BLaER1 (cell line): Measurements from ENCODE around the gene NT5DC2.

Source experiments
- H3K27ac ChIP-seq: shearing (Covaris generic); formaldehyde crosslinking; 2 replicates; pipeline ENCODE4 v1.8.1; 2022
- H3K27me3 ChIP-seq: shearing (Covaris generic); formaldehyde crosslinking; 2 replicates; pipeline ENCODE4 v1.8.1; 2022
- H3K36me3 ChIP-seq: shearing (Covaris generic); formaldehyde crosslinking; 2 replicates; pipeline ENCODE4 v1.8.1; 2022
- H3K4me1 ChIP-seq: shearing (Covaris generic); formaldehyde crosslinking; 2 replicates; pipeline ENCODE4 v1.8.1; 2022
- H3K4me2 ChIP-seq: shearing (Covaris generic); formaldehyde crosslinking; 2 replicates; pipeline ENCODE4 v1.8.1; 2022
- H3K4me3 ChIP-seq: shearing (Covaris generic); formaldehyde crosslinking; 2 replicates; pipeline ENCODE4 v1.8.1; 2022
- H3K9ac ChIP-seq: shearing (Covaris generic); formaldehyde crosslinking; 2 replicates; pipeline ENCODE4 v1.8.1; 2022
- H3K9me3 ChIP-seq: shearing (Covaris generic); formaldehyde crosslinking; 2 replicates; pipeline ENCODE4 v1.8.1; 2022
- H4K20me1 ChIP-seq: shearing (Covaris generic); formaldehyde crosslinking; 2 replicates; pipeline ENCODE4 v1.8.1; 2022
- Cebpa-rat ChIP-seq: shearing (Covaris generic); IDR thresholded peaks from 2 replicates; pipeline ENCODE4 v1.8.1; 2022

The NT5DC2 gene

DNA sequence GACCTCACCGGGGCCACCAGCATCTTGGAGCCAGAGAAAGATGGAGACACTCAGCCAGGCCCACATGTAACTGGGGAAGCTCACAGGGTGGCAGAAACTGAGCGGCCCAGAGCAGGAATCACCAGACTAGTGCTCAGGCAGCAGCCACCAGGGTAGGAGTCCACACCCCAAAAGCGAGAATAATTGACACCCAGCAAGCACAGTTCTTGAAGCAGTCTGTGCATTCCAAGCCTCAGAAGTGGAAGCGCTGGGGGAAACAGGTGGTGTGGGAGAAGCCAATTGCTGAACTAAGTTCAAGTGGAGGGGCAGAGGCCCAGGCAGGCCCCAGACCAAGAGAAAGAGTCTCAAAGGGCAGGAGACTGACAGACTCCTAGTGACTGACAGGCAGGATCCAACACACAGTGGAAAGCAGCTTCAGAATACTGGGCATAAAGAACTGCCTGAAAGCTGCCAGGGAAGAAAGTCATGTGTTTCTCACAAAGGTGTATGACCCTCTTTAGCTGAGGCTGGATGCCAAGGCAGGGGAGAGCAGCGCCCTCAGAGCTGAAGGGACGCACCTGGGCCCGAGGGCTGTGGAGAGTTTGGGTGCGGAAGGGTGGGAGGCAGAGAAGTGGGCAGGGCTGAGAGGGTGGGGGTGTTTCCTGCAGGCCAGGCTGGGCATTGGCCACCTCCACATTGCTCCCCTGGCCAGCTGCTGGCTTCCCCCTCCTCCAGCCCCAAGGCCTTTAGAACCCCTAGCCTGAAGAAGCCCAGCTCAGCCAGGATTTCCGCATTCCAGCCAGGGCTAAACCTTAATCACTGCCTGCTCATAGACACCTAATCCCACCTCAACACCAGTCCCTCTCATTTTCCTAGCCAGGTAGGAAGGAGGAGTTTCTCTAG lies 7.7 kb downstream of the NT5DC2 start:
- Histone ChIP-seq H3K9ac (no peak overlapping the region), H3K4me3 (no peak overlapping the region), H3K4me1 (peaks cover 18% of the 10 kb centered on the region), H4K20me1 (peaks cover 45% of the 10 kb centered on the region), H3K36me3 (peaks cover 91% of the 10 kb centered on the region), H3K9me3 (no peaks in the 10 kb centered on the region), H3K4me2 (no peak overlapping the region), H3K27me3 (no peaks in the 10 kb centered on the region), H3K27ac (no peak overlapping the region)
- TF ChIP-seq Cebpa-rat = no peak

DNA sequence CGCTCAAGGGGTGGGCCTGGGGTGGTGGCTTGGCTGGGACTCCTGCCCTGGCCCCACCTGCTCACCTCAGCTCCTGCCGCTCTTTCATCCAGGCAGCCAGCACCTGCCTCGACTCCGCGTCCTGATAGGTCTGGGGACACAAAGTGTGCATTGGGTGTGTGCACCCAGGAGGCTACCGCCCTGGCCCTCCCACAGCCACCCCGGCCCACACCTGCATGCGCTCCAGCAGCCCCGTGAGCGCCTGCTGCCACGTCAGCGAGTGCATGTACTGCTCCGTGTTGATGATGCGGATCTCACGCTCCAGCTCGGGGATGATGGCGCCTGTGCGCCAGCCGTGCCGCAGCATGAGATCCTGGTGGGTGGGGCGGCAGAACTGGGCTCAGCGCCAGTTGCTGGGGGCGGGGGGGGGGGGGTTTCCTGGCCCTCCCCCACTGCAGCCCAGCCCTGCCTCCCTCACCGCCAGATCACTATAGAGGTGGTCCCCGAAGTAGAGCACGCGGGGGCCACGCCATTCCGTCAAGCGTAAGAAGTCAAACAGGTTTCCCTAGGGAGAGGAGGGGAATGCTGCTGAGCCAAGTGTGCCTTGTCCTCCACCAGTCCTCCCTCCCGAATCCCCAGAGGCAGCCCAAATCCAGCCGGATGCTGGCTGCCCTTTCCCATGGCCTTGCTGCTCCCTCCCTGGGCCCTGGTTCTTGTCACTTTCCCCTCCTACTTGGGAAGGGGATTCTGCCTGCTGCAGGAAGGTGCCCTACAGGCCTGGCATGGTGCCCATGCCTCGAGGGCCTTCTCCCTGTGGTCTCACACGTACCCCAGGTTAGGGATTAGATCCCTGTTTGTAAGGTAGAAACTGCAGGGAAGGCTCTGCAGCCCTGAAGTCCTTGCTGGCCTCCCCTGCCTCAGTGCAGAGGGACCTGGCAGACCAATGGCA lies 8.6 kb downstream of the NT5DC2 start:
- TF ChIP-seq Cebpa-rat = no peak
- no peaks in the 10 kb centered on the region for H3K27me3 ChIP-seq
- H3K9me3 ChIP-seq = no peaks in the 10 kb centered on the region
- H3K4me1 ChIP-seq = peaks cover 9% of the 10 kb centered on the region
- no peak overlapping the region for H3K9ac ChIP-seq
- H3K4me3 ChIP-seq = no peak overlapping the region
- H3K27ac ChIP-seq = no peak overlapping the region
- H4K20me1 ChIP-seq = peaks cover 36% of the 10 kb centered on the region
- H3K4me2 ChIP-seq = no peak overlapping the region
- H3K36me3 ChIP-seq = peaks cover 82% of the 10 kb centered on the region

DNA sequence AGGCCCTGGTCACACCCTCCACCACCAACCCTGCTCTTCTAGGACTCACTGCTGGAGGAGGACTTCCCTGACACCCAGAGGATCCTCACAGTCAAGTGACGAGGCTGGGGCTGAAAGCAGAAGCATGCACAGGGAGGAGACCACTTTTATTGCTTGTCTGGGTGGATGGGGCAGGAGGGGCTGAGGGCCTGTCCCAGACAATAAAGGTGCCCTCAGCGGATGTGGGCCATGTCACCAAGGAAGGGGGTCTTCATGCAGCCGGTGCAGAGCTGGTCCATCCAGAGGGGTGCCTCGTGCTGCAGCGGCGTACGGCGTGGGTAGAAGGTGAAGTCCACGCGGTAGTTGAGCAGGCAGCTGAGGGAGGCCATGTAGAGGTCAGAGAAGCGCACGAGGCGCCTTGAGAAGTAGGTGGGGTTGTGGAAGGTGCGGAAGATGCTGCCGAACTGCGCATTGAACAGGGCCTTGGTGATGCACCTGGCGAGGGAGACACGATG lies 9.4 kb downstream of the NT5DC2 start:
- H3K4me3 ChIP-seq = no peak overlapping the region
- no peaks in the 10 kb centered on the region for H3K27me3 ChIP-seq
- H3K9me3 ChIP-seq = no peaks in the 10 kb centered on the region
- H3K4me2 ChIP-seq = no peak overlapping the region
- H3K27ac ChIP-seq = no peak overlapping the region
- peaks cover 6% of the 10 kb centered on the region; the same call in 1 of the 2 replicates for H3K4me1 ChIP-seq
- peaks cover 29% of the 10 kb centered on the region for H4K20me1 ChIP-seq
- TF ChIP-seq Cebpa-rat = no peak
- H3K36me3 ChIP-seq = peaks cover 75% of the 10 kb centered on the region
- H3K9ac ChIP-seq = no peak overlapping the region

- Histone ChIP-seq H3K9me3 (no peaks in the 10 kb centered on the region), H3K27ac (no peak overlapping the region), H3K27me3 (no peaks in the 10 kb centered on the region), H3K36me3 (peaks cover 68% of the 10 kb centered on the region), H3K4me3 (no peak overlapping the region), H3K4me1 (peaks cover 6% of the 10 kb centered on the region; the same call in 1 of the 2 replicates), H3K4me2 (no peak overlapping the region), H3K9ac (no peak overlapping the region), H4K20me1 (peaks cover 22% of the 10 kb centered on the region; the same call in 1 of the 2 replicates)
- TF ChIP-seq Cebpa-rat = no peak
Measured at GRCh38 chr3:52523386-52524257, 10.0 kb downstream of the NT5DC2 start.

GRCh38 chr3:52522651-52523251 lies 10.9 kb downstream of the NT5DC2 start:
- no peaks in the 10 kb centered on the region for H3K27me3 ChIP-seq
- H3K4me2 ChIP-seq = no peak overlapping the region
- peaks cover 6% of the 10 kb centered on the region; the same call in 1 of the 2 replicates for H3K4me1 ChIP-seq
- peaks cover 22% of the 10 kb centered on the region; the same call in 1 of the 2 replicates for H4K20me1 ChIP-seq
- H3K27ac ChIP-seq = no peak overlapping the region
- no peak for TF ChIP-seq Cebpa-rat
- no peaks in the 10 kb centered on the region for H3K9me3 ChIP-seq
- no peak overlapping the region for H3K9ac ChIP-seq
- H3K4me3 ChIP-seq = no peak overlapping the region
- peaks cover 60% of the 10 kb centered on the region for H3K36me3 ChIP-seq

DNA sequence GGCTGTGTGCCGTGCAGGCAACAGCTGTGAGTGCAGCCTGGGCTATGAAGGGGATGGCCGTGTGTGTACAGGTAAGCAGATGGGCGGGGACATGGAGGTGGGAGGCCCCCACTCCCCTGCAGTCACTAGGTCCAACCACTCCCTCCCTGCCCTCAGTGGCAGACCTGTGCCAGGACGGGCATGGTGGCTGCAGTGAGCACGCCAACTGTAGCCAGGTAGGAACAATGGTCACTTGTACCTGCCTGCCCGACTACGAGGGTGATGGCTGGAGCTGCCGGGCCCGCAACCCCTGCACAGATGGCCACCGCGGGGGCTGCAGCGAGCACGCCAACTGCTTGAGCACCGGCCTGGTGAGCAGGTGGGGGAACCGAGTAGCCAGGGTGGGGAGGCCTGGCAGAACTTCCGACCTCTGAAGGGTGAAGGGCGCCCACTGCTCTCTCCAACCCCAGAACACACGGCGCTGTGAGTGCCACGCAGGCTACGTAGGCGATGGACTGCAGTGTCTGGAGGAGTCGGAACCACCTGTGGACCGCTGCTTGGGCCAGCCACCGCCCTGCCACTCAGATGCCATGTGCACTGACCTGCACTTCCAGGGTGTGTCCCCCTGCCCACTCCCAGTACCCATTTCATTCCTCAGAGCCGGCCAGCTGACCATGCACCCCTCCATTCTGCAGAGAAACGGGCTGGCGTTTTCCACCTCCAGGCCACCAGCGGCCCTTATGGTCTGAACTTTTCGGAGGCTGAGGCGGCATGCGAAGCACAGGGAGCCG lies 11.6 kb downstream of the NT5DC2 start:
- H3K9ac ChIP-seq = no peak overlapping the region

DNA sequence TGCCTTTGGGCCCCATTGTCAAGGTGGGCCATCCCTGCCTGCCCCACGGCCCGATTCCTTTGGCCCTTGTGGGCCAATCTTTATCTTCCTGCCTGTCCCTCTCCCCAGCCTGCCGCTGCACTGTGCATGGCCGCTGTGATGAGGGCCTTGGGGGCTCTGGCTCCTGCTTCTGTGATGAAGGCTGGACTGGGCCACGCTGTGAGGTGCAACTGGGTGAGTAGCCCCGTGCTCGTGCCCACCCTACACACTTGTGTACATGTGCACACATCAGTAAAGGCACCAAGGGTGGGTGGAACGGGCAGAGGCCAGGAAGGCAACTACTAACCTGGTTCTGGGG lies 12.2 kb downstream of the NT5DC2 start:
- no peak for TF ChIP-seq Cebpa-rat
- H3K4me3 ChIP-seq = no peak overlapping the region
- H3K4me1 ChIP-seq = no peaks in the 10 kb centered on the region
- H3K27ac ChIP-seq = no peak overlapping the region
- no peak overlapping the region for H3K4me2 ChIP-seq
- no peaks in the 10 kb centered on the region for H3K27me3 ChIP-seq
- no peaks in the 10 kb centered on the region for H3K9me3 ChIP-seq
- peaks cover 47% of the 10 kb centered on the region for H3K36me3 ChIP-seq
- no peak overlapping the region for H3K9ac ChIP-seq
- peaks cover 14% of the 10 kb centered on the region; the same call in 1 of the 2 replicates for H4K20me1 ChIP-seq

More for the DNA sequence above, 11.6 kb downstream of the NT5DC2 start:
- H3K4me3 ChIP-seq = no peak overlapping the region
- peaks cover 3% of the 10 kb centered on the region; the same call in 1 of the 2 replicates for H3K4me1 ChIP-seq
- peaks cover 16% of the 10 kb centered on the region; the same call in 1 of the 2 replicates for H4K20me1 ChIP-seq
- H3K27ac ChIP-seq = no peak overlapping the region
- H3K4me2 ChIP-seq = no peak overlapping the region
- peaks cover 53% of the 10 kb centered on the region for H3K36me3 ChIP-seq
- H3K9me3 ChIP-seq = no peaks in the 10 kb centered on the region
- no peak for TF ChIP-seq Cebpa-rat
- no peaks in the 10 kb centered on the region for H3K27me3 ChIP-seq
